ENCODE results near the gene TMEM39B. TPM values are rescaled to one million over a fixed set of nuclear protein-coding genes. Genes with fewer than 3 reads are reported as not detected.
A peak's percentile ranks its signal among the peaks of the same experiment; 100 is the strongest.

TMEM39B gene
- total RNA-seq, 1 experiment from 2014 or later, result 22.8 TPM

GRCh38 chr1:32023351-32023750 is 49.4 kb upstream of the TMEM39B start:
- Histone ChIP-seq H3K4me2 (ENCODE audit: low read length) (no peak overlapping the region), H3K27me3 (ENCODE audit: insufficient read depth, low read length) (no peaks in the 10 kb centered on the region), H3K4me3 (replicated peaks in 1 of 2; ENCODE audit: low read depth in 1 of 2, low read length in 2 of 2) (no peak overlapping the region), H3K9me2 (ENCODE audit: insufficient read depth) (no peaks in the 10 kb centered on the region), H3K79me2 (ENCODE audit: insufficient read depth, low read length) (peaks cover 100% of the 10 kb centered on the region), H3K4me1 (ENCODE audit: control insufficient read depth in 1 of 2, insufficient read depth in 2 of 2, low read length in 2 of 2) (peaks cover 0 to 7% of the 10 kb centered on the region in 2 experiments; a peak in 1 of 4 replicates), H3K27ac (ENCODE audit: low read depth, low read length) (no peak overlapping the region), H3K9me3 (ENCODE audit: control insufficient read depth in 1 of 2, insufficient read depth in 1 of 2, low read depth in 1 of 2, low read length in 2 of 2) (no peaks in the 10 kb centered on the region), H3K36me3 (ENCODE audit: control insufficient read depth in 1 of 2, insufficient read depth in 2 of 2, low read length in 2 of 2) (peaks cover 4 to 5% of the 10 kb centered on the region in 2 experiments; a peak in 2 of 4 replicates), H2AFZ (ENCODE audit: low read depth, low read length, poor library complexity, severe bottlenecking) (no peak overlapping the region), H3K9ac (ENCODE audit: low read length) (no peak overlapping the region), H4K20me1 (ENCODE audit: insufficient read depth) (peaks cover 28% of the 10 kb centered on the region; the same call in 1 of the 2 replicates)
- ATAC-seq (no peak), DNase-seq (ENCODE audit: low read depth, low spot score) (no peak)
- no peak for TF ChIP-seq POLR2A (IDR thresholded peaks at IDR 0.05; ENCODE audit: borderline replicate concordance, extremely low read depth, insufficient read depth, insufficient read length)
- no peak for TF ChIP-seq ZBTB33 (IDR thresholded peaks at IDR 0.05; ENCODE audit: extremely low read depth, insufficient replicate concordance, low read length)
- no peak for TF ChIP-seq EGR1 (IDR thresholded peaks at IDR 0.05; ENCODE audit: low read depth)
- TF ChIP-seq ATF3 (IDR thresholded peaks at IDR 0.05), result no peak
- TF ChIP-seq EZH2phosphoT487 (IDR thresholded peaks at IDR 0.05; ENCODE audit: borderline replicate concordance), result no peak
- TF ChIP-seq CBX3 (IDR thresholded peaks at IDR 0.05; ENCODE audit: low read depth), result no peak
- TF ChIP-seq EZH2 (IDR thresholded peaks at IDR 0.05), result no peak
- no peak for TF ChIP-seq SP1 (IDR thresholded peaks at IDR 0.05; ENCODE audit: low read depth)
- TF ChIP-seq REST (IDR thresholded peaks at IDR 0.05; ENCODE audit: low read depth), result no peak
- TF ChIP-seq ZNF274 (IDR thresholded peaks at IDR 0.05; ENCODE audit: low read depth, low read length), result no peak
- no peak for TF ChIP-seq CEBPB (IDR thresholded peaks at IDR 0.05; ENCODE audit: low read depth)
- TF ChIP-seq FOSL1 (IDR thresholded peaks at IDR 0.05; ENCODE audit: low read depth), result no peak
- TF ChIP-seq YY1 (IDR thresholded peaks at IDR 0.05; ENCODE audit: extremely low read depth, insufficient replicate concordance, low read depth, low read length), result no peak
- TF ChIP-seq TCF7L2 (IDR thresholded peaks at IDR 0.05; ENCODE audit: borderline replicate concordance, extremely low read depth, insufficient read depth, insufficient read length), result no peak
- no peak for TF ChIP-seq CTCF (IDR thresholded peaks at IDR 0.05 in 2 of 3, conservative IDR thresholded peaks at IDR 0.05 in 1 of 3; ENCODE audit: borderline replicate concordance in 1 of 3, insufficient read depth in 1 of 3, low read depth in 2 of 3, low read length in 2 of 3)
- no peak for TF ChIP-seq SIN3A (IDR thresholded peaks at IDR 0.05; ENCODE audit: low read depth)
- no peak for TF ChIP-seq ZFX (IDR thresholded peaks at IDR 0.05)
- TF ChIP-seq SRF (IDR thresholded peaks at IDR 0.05; ENCODE audit: low read depth), result no peak
- TF ChIP-seq RAD21 (IDR thresholded peaks at IDR 0.05; ENCODE audit: low read depth), result no peak
- ChIA-PET CTCF (interaction anchor here (0.9 to 1.1 kb wide), 2 partner anchors 20 to 40 kb away, joined by 3 read pairs; no protein-coding TSS in a partner anchor), POLR2A (interaction anchor here (0.8 to 1.3 kb wide), 2 partner anchors 10 to 33 kb away, joined by 3 to 7 read pairs; partner anchors contain the start of gene KHDRBS1), RAD21 (ENCODE audit: low non-redundant PET in 1 of 2, low total read pairs in 2 of 2, uncharacterized antibody in 2 of 2, unreplicated experiment in 2 of 2) (no interaction called here)
- intact Hi-C loops (cut with micrococcal nuclease), result no loop called here
- TSS peak; percentile 10 for BruUV-seq (replicated peaks)

Data from HCT116 (cell line).